ENCODE data around the gene KIF25.

DNA sequence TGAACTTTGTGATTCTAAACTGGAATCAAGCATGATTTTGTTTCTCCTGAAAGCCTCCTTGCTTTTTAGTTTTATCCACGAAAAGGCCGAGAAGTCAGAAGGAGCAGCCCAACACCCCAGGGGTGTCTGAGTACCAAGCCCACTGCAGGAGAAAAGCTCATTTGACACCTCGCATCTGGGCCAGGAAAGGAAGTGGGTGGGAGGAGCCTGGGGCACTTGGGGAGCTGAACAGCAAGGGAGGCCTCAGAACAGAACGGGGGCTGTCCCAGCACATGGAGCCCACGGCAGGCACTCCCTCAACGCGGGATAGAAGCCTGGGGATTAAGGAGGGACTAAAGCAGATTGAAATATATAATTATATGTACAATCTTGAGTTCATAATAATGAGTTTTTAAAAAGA, 6.6 kb downstream of the KIF25 start:
- TF ChIP-seq EP300 (IDR thresholded peaks at IDR 0.05): no peak
- TF ChIP-seq, protein P1, sequence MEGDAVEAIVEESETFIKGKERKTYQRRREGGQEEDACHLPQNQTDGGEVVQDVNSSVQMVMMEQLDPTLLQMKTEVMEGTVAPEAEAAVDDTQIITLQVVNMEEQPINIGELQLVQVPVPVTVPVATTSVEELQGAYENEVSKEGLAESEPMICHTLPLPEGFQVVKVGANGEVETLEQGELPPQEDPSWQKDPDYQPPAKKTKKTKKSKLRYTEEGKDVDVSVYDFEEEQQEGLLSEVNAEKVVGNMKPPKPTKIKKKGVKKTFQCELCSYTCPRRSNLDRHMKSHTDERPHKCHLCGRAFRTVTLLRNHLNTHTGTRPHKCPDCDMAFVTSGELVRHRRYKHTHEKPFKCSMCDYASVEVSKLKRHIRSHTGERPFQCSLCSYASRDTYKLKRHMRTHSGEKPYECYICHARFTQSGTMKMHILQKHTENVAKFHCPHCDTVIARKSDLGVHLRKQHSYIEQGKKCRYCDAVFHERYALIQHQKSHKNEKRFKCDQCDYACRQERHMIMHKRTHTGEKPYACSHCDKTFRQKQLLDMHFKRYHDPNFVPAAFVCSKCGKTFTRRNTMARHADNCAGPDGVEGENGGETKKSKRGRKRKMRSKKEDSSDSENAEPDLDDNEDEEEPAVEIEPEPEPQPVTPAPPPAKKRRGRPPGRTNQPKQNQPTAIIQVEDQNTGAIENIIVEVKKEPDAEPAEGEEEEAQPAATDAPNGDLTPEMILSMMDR (IDR thresholded peaks at IDR 0.05): no peak
- TF ChIP-seq POLR2A (IDR thresholded peaks at IDR 0.05): no peak
- no peak for TF ChIP-seq POLR2AphosphoS5 (IDR thresholded peaks at IDR 0.05)
